ENCODE measurements around the gene PLEKHA3.

PLEKHA3 gene

GRCh38 chr2:178530131-178530530 is 49.9 kb downstream of the PLEKHA3 start:
- TF ChIP-seq ARNT (IDR thresholded peaks at IDR 0.05), result no peak
- no peak for TF ChIP-seq FOXA1 (IDR thresholded peaks at IDR 0.05)
- TF ChIP-seq BHLHE40 (IDR thresholded peaks at IDR 0.05; ENCODE audit: borderline replicate concordance), result no peak
- TF ChIP-seq SUZ12 (IDR thresholded peaks at IDR 0.05), result no peak
- no peak for TF ChIP-seq NFRKB (IDR thresholded peaks at IDR 0.05)
- TF ChIP-seq ZNF384 (IDR thresholded peaks at IDR 0.05), result no peak
- no peak for TF ChIP-seq L3MBTL2 (conservative IDR thresholded peaks at IDR 0.05)
- no peak for TF ChIP-seq FOXK2 (IDR thresholded peaks at IDR 0.05)
- TF ChIP-seq FOXM1 (IDR thresholded peaks at IDR 0.05; ENCODE audit: borderline replicate concordance), result no peak
- no peak for TF ChIP-seq CTBP1 (IDR thresholded peaks at IDR 0.05; ENCODE audit: borderline replicate concordance)
- TF ChIP-seq PKNOX1 (IDR thresholded peaks at IDR 0.05), result no peak
- TF ChIP-seq HDGF (IDR thresholded peaks at IDR 0.05; ENCODE audit: borderline replicate concordance), result no peak
- TF ChIP-seq LEF1 (IDR thresholded peaks at IDR 0.05; ENCODE audit: borderline replicate concordance), result no peak
- TF ChIP-seq ELF4 (IDR thresholded peaks at IDR 0.05), result no peak
- no peak for TF ChIP-seq TARDBP (IDR thresholded peaks at IDR 0.05)
- TF ChIP-seq SP1 (IDR thresholded peaks at IDR 0.05), result no peak
- DNase-seq (ENCODE audit: extremely low spot score), result no peak
- ChIA-PET CTCF (no interaction called here), POLR2A (no interaction called here)

GRCh38 chr2:178530625-178531142 is 50.4 kb downstream of the PLEKHA3 start:
- TF ChIP-seq L3MBTL2 (conservative IDR thresholded peaks at IDR 0.05), result no peak
- TF ChIP-seq ELF4 (IDR thresholded peaks at IDR 0.05), result no peak
- TF ChIP-seq NFRKB (IDR thresholded peaks at IDR 0.05), result no peak
- no peak for TF ChIP-seq FOXA1 (IDR thresholded peaks at IDR 0.05)
- TF ChIP-seq HDGF (IDR thresholded peaks at IDR 0.05; ENCODE audit: borderline replicate concordance), result no peak
- no peak for TF ChIP-seq FOXM1 (IDR thresholded peaks at IDR 0.05; ENCODE audit: borderline replicate concordance)
- no peak for TF ChIP-seq ZNF384 (IDR thresholded peaks at IDR 0.05)
- TF ChIP-seq SP1 (IDR thresholded peaks at IDR 0.05), result no peak
- TF ChIP-seq LEF1 (IDR thresholded peaks at IDR 0.05; ENCODE audit: borderline replicate concordance), result no peak
- TF ChIP-seq ARNT (IDR thresholded peaks at IDR 0.05), result no peak
- no peak for TF ChIP-seq PKNOX1 (IDR thresholded peaks at IDR 0.05)
- TF ChIP-seq BHLHE40 (IDR thresholded peaks at IDR 0.05; ENCODE audit: borderline replicate concordance), result no peak
- TF ChIP-seq TARDBP (IDR thresholded peaks at IDR 0.05), result no peak
- TF ChIP-seq FOXK2 (IDR thresholded peaks at IDR 0.05), result no peak
- TF ChIP-seq CTBP1 (IDR thresholded peaks at IDR 0.05; ENCODE audit: borderline replicate concordance), result no peak
- CTCF ChIA-PET, result no interaction called here
- DNase-seq (ENCODE audit: extremely low spot score), result no peak
- POLR2A ChIA-PET, result no interaction called here

GRCh38 chr2:178531168-178531567 is 50.9 kb downstream of the PLEKHA3 start:
- no peak for DNase-seq (ENCODE audit: extremely low spot score)
- POLR2A ChIA-PET, result no interaction called here
- TF ChIP-seq FOXA1 (IDR thresholded peaks at IDR 0.05) (no peak), NFRKB (IDR thresholded peaks at IDR 0.05) (no peak), ARNT (IDR thresholded peaks at IDR 0.05) (no peak), BHLHE40 (IDR thresholded peaks at IDR 0.05; ENCODE audit: borderline replicate concordance) (no peak), TARDBP (IDR thresholded peaks at IDR 0.05) (no peak), L3MBTL2 (conservative IDR thresholded peaks at IDR 0.05) (no peak), FOXM1 (IDR thresholded peaks at IDR 0.05; ENCODE audit: borderline replicate concordance) (no peak), HDGF (IDR thresholded peaks at IDR 0.05; ENCODE audit: borderline replicate concordance) (no peak), ELF4 (IDR thresholded peaks at IDR 0.05) (no peak), SP1 (IDR thresholded peaks at IDR 0.05) (no peak), SUZ12 (IDR thresholded peaks at IDR 0.05) (no peak), LEF1 (IDR thresholded peaks at IDR 0.05; ENCODE audit: borderline replicate concordance) (no peak), FOXK2 (IDR thresholded peaks at IDR 0.05) (no peak), PKNOX1 (IDR thresholded peaks at IDR 0.05) (no peak), CTBP1 (IDR thresholded peaks at IDR 0.05; ENCODE audit: borderline replicate concordance) (no peak), ZNF384 (IDR thresholded peaks at IDR 0.05) (no peak)
- CTCF ChIA-PET, result no interaction called here

GRCh38 chr2:178536037-178536436 is 55.8 kb downstream of the PLEKHA3 start:
- no peak for DNase-seq (ENCODE audit: extremely low spot score)
- TF ChIP-seq L3MBTL2 (conservative IDR thresholded peaks at IDR 0.05) (no peak), FOXK2 (IDR thresholded peaks at IDR 0.05) (no peak), ARNT (IDR thresholded peaks at IDR 0.05) (no peak), TARDBP (IDR thresholded peaks at IDR 0.05) (no peak), LEF1 (IDR thresholded peaks at IDR 0.05; ENCODE audit: borderline replicate concordance) (no peak), CTBP1 (IDR thresholded peaks at IDR 0.05; ENCODE audit: borderline replicate concordance) (no peak), FOXM1 (IDR thresholded peaks at IDR 0.05; ENCODE audit: borderline replicate concordance) (no peak), FOXA1 (IDR thresholded peaks at IDR 0.05) (no peak), NFRKB (IDR thresholded peaks at IDR 0.05) (no peak), PKNOX1 (IDR thresholded peaks at IDR 0.05) (no peak), SUZ12 (IDR thresholded peaks at IDR 0.05) (no peak), SP1 (IDR thresholded peaks at IDR 0.05) (no peak), ZNF384 (IDR thresholded peaks at IDR 0.05) (no peak), BHLHE40 (IDR thresholded peaks at IDR 0.05; ENCODE audit: borderline replicate concordance) (no peak), ELF4 (IDR thresholded peaks at IDR 0.05) (no peak), HDGF (IDR thresholded peaks at IDR 0.05; ENCODE audit: borderline replicate concordance) (no peak)
- CTCF ChIA-PET, result no interaction called here
- POLR2A ChIA-PET, result interaction anchor here (2.4 kb wide), 1 partner anchor 13 kb away, joined by 10 read pairs; no protein-coding TSS in a partner anchor

GRCh38 chr2:178542161-178542560 is 61.9 kb downstream of the PLEKHA3 start:
- DNase-seq (ENCODE audit: extremely low spot score), result no peak
- CTCF ChIA-PET, result no interaction called here
- no peak for TF ChIP-seq SUZ12 (IDR thresholded peaks at IDR 0.05)
- TF ChIP-seq L3MBTL2 (conservative IDR thresholded peaks at IDR 0.05), result no peak
- no peak for TF ChIP-seq ARNT (IDR thresholded peaks at IDR 0.05)
- no peak for TF ChIP-seq ZNF384 (IDR thresholded peaks at IDR 0.05)
- TF ChIP-seq PKNOX1 (IDR thresholded peaks at IDR 0.05), result no peak
- no peak for TF ChIP-seq HDGF (IDR thresholded peaks at IDR 0.05; ENCODE audit: borderline replicate concordance)
- no peak for TF ChIP-seq FOXM1 (IDR thresholded peaks at IDR 0.05; ENCODE audit: borderline replicate concordance)
- TF ChIP-seq ELF4 (IDR thresholded peaks at IDR 0.05), result no peak
- TF ChIP-seq CTBP1 (IDR thresholded peaks at IDR 0.05; ENCODE audit: borderline replicate concordance), result no peak
- no peak for TF ChIP-seq NFRKB (IDR thresholded peaks at IDR 0.05)
- TF ChIP-seq SP1 (IDR thresholded peaks at IDR 0.05), result no peak
- TF ChIP-seq FOXK2 (IDR thresholded peaks at IDR 0.05), result no peak
- TF ChIP-seq LEF1 (IDR thresholded peaks at IDR 0.05; ENCODE audit: borderline replicate concordance), result no peak
- no peak for TF ChIP-seq FOXA1 (IDR thresholded peaks at IDR 0.05)
- POLR2A ChIA-PET, result no interaction called here

Data from HEK293T (cell line).